ENCODE data around the gene BTF3L4.
"Not testable (repeated sequence)": the region's sequence is repeated elsewhere in the genome, so short reads cannot be mapped to it uniquely, and the experiment has no call there.

BTF3L4 gene

GRCh38 chr1:52056163-52056936 lies at the start of gene BTF3L4:
BTF3L4 (plus strand) TSS chr1:52056295; CDS start chr1:52059848, 3,553 bp downstream.
- DNase-seq, result peak; percentile 91

- no peak for DNase-seq
Observed at GRCh38 chr1:52007215-52008002, 48.7 kb upstream of the BTF3L4 start.

- no peak for DNase-seq
Observed at GRCh38 chr1:52008071-52008809, 47.9 kb upstream of the BTF3L4 start.

GRCh38 chr1:52022133-52022532 lies 34.0 kb upstream of the BTF3L4 start:
- DNase-seq, result no peak

- no peak for DNase-seq
Observed at GRCh38 chr1:52026278-52026677, 29.8 kb upstream of the BTF3L4 start.

GRCh38 chr1:52028328-52028727 lies 27.8 kb upstream of the BTF3L4 start:
- DNase-seq, result no peak

- not testable (repeated sequence) for DNase-seq
Observed at GRCh38 chr1:52028839-52029238, 27.3 kb upstream of the BTF3L4 start.

- DNase-seq, result no peak
Observed at GRCh38 chr1:52032124-52032784, 23.8 kb upstream of the BTF3L4 start.

GRCh38 chr1:52032785-52033131 lies 23.3 kb upstream of the BTF3L4 start:
- peak; percentile 18 for DNase-seq

- DNase-seq, result peak; percentile 92
Observed at GRCh38 chr1:52033190-52034049, 22.7 kb upstream of the BTF3L4 start, which contains the start of gene KTI12. KTI12 (minus strand) TSS chr1:52033810; CDS start chr1:52033761, 49 bp downstream.

GRCh38 chr1:52034050-52034384 lies 22.1 kb upstream of the BTF3L4 start:
- DNase-seq, result no peak

GRCh38 chr1:52037402-52037814 lies 18.7 kb upstream of the BTF3L4 start:
- no peak for DNase-seq

GRCh38 chr1:52037909-52038308 lies 18.2 kb upstream of the BTF3L4 start:
- no peak for DNase-seq

GRCh38 chr1:52041551-52042185 lies 14.4 kb upstream of the BTF3L4 start:
- DNase-seq, result no peak

- DNase-seq, result no peak
Observed at GRCh38 chr1:52045236-52045635, 10.9 kb upstream of the BTF3L4 start.

- DNase-seq, result not testable (repeated sequence)
Observed at GRCh38 chr1:52045666-52046195, 10.4 kb upstream of the BTF3L4 start.

- DNase-seq, result not testable (repeated sequence)
Observed at GRCh38 chr1:52049337-52049736, 6.8 kb upstream of the BTF3L4 start.

GRCh38 chr1:52053862-52054261 lies 2.2 kb upstream of the BTF3L4 start:
- no peak for DNase-seq

GRCh38 chr1:52054496-52055065 lies 1.5 kb upstream of the BTF3L4 start:
- DNase-seq, result no peak

- DNase-seq, result peak; percentile 61
Observed at GRCh38 chr1:52055066-52055865, 829 bp upstream of the BTF3L4 start, which contains the start of gene TXNDC12. TXNDC12 (minus strand) TSS chr1:52055191; CDS start chr1:52055096, 95 bp downstream.

All from CD4-positive, alpha-beta T cell treated with Interleukin-15 for 1 hour (primary cell).